Large intestine (tissue), 3 donors: Measurements from ENCODE around the gene DMPK. TPM values are rescaled to one million over a fixed set of nuclear protein-coding genes. Genes with fewer than 3 reads are reported as not detected.
"Not testable (repeated sequence)": the region's sequence is repeated elsewhere in the genome, so short reads cannot be mapped to it uniquely, and the experiment has no call there.

Experiments
- DNase-seq, 2 donors: peaks; one replicate each; pipeline versions ENCODE4 v3.0.0 to v3.0.0-alpha.2; 2013
- H3K27ac ChIP-seq: one replicate; pipeline ENCODE4 v1.5.1; 2013; ENCODE audit warnings: low read length
- H3K27me3 ChIP-seq: 2 replicates; pipeline ENCODE4 v1.6.1; 2013; ENCODE audit warnings: low read length; ENCODE audit not compliant: control insufficient read depth, insufficient read depth
- H3K36me3 ChIP-seq: 2 replicates; pipeline ENCODE4 v1.6.1; 2013; ENCODE audit warnings: low read length; ENCODE audit not compliant: control insufficient read depth, insufficient read depth
- H3K4me1 ChIP-seq: one replicate; pipeline ENCODE4 v1.6.1; 2013; ENCODE audit warnings: low read length; ENCODE audit not compliant: control insufficient read depth, insufficient read depth
- H3K4me3 ChIP-seq: one replicate; pipeline ENCODE4 v1.5.1; 2013; ENCODE audit warnings: low read length
- H3K9me3 ChIP-seq: one replicate; pipeline ENCODE4 v1.6.1; 2013; ENCODE audit warnings: mild to moderate bottlenecking, low read depth, low read length, moderate library complexity; ENCODE audit not compliant: control insufficient read depth
- WGBS: methylation state at CpG from one replicate; pipeline ENCODE4 v1.1.5; 2013; ENCODE audit warnings: low lambda C conversion rate; ENCODE audit not compliant: insufficient coverage; 5-methylcytosine and 5-hydroxymethylcytosine counted together
- polyA plus RNA-seq: library from polyadenylated mRNA; unstranded; fragments of 120-200 nt; gene quantifications from one replicate; pipeline ENCODE4 v1.2.1, GENCODE V29; 2013

DMPK gene
- polyA plus RNA-seq, 1 donor, result 49.4 TPM

DNA sequence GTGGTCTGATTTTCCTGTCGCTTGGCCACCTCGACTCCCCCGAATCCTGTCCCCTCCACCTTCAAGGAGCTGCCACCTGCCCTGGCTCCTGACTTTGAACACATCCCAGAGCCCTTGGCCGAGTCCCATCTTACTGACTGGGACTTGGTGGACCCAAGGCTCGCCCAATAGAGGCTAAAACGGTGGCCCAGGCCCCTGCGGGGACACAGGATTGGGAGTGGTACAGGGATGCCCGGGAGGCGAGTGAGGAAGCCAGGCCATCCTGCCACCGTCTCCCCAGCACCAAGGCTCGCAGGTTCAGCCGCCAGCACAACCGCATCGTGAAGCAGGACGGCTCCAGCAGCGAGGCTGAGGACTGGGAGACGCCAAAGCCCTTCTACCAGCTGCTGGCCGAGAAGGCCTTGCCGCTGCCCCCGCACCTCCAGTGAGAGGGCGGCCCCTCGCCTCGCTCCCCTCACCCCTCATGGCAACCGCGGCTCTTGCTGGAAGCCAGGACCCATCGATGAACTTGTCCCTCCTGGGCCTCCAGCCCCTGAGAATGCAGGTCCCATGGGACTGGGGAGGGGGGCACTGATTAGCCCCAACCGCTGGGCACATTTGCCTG is 18.5 kb downstream of the DMPK start:
- DNase-seq, result no peak
- Histone ChIP-seq H3K9me3 (peaks cover 4% of the 10 kb centered on the region), H3K27ac (no peak overlapping the region), H3K27me3 (peaks cover 11% of the 10 kb centered on the region), H3K4me1 (peaks cover 29% of the 10 kb centered on the region), H3K36me3 (peaks cover 4% of the 10 kb centered on the region), H3K4me3 (no peak overlapping the region)
- no CpG with 5 or more reads among the region's 27 CpGs for WGBS

DNA sequence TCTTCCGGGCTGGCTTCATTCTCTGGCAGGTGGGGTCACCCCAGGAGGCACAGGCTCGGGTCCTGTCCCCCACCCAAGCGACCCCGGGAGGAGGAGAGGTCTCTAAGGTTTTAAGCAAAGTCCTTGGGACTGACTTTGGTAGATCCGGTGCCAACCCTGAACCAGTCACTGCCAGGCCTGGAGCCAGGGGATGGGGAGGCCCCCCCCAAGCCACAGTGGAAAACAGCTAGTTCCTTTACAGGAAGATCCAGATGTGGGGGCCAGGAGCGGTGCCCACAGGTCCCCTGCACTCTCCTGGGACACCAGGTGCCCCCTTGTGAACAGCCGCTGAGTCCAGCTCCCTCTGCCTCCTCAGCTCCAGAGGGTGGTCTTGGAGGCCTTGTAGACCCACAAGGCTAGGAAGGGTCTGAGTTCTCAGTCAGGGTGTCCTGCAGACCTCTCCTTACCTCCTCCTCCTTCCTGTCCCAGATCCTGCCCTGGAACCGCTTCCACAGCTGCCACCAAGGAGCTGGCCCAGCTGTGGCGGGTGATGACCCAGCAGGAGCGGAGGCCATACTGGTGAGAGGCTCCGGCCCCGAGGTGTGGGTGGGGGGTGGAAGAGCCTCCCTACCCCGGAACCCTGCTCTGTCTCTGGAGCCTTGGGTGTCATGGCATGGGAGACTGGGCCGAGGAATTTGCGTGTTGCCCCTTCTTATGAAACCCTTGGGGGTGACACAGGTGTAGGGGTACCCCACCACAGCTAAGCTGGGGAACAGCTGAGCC is 19.2 kb downstream of the DMPK start:
- H3K27ac ChIP-seq, result no peak overlapping the region
- WGBS, result no CpG with 5 or more reads among the region's 15 CpGs

DNA sequence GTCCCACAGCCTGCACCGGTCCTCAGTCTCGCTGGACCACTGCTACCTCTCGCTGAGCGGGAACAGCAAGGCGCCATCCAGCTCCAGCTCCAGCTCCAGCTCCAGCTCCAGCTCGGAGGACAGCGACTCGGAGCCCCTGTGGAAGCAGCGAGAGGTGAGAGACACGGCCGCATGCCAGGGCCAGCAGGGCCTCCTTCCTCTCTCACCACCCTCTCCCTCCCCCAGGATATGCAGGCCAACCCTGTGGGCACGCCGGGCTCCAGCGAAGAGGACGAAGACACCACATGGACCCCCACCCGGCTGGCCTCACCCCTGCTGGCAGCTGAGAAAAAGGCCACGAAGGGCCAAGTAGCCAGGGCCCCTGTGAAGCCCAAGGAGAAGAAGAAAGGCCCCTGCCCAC is 20.6 kb downstream of the DMPK start:
- H3K9me3 ChIP-seq, result peaks cover 3% of the 10 kb centered on the region
- H3K27me3 ChIP-seq, result peaks cover 11% of the 10 kb centered on the region
- H3K36me3 ChIP-seq, result peaks cover 4% of the 10 kb centered on the region
- WGBS, result no CpG with 5 or more reads among the region's 17 CpGs
- H3K4me1 ChIP-seq, result peaks cover 20% of the 10 kb centered on the region
- no peak overlapping the region for H3K27ac ChIP-seq
- no peak for DNase-seq
- no peak overlapping the region for H3K4me3 ChIP-seq

More for the DNA sequence above, 19.2 kb downstream of the DMPK start:
- H3K9me3 ChIP-seq, result peaks cover 4% of the 10 kb centered on the region
- no peak for DNase-seq
- H3K36me3 ChIP-seq, result peaks cover 4% of the 10 kb centered on the region
- H3K4me1 ChIP-seq, result peaks cover 29% of the 10 kb centered on the region
- no peak overlapping the region for H3K4me3 ChIP-seq
- peaks cover 11% of the 10 kb centered on the region for H3K27me3 ChIP-seq

DNA sequence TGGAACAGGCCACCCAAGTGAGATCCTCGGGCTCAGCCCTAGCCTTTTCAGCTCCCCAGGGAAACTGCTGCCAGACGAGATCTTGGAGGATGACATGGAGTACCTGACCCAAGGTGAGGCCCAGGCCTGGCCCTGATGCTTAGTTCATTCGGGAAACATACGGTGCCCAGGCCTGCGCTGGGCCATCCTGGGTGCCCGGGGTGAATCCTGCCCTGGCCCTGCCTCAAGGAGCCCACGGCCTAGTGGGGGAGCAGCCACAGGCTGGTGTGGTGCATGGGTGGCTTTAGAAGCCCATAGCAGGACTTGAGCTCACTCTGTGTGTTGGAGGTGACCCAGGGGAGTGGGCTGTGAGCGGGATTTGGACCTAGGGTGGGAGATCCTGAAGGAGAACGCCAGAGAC is 23.4 kb downstream of the DMPK start:
- no peaks in the 10 kb centered on the region for H3K36me3 ChIP-seq
- WGBS, result no CpG with 5 or more reads among the region's 9 CpGs
- no peak for DNase-seq
- no peak overlapping the region for H3K4me3 ChIP-seq
- no peaks in the 10 kb centered on the region for H3K9me3 ChIP-seq
- H3K27ac ChIP-seq, result no peak overlapping the region
- peaks cover under 1% of the 10 kb centered on the region for H3K4me1 ChIP-seq
- H3K27me3 ChIP-seq, result peaks cover 5% of the 10 kb centered on the region

DNA sequence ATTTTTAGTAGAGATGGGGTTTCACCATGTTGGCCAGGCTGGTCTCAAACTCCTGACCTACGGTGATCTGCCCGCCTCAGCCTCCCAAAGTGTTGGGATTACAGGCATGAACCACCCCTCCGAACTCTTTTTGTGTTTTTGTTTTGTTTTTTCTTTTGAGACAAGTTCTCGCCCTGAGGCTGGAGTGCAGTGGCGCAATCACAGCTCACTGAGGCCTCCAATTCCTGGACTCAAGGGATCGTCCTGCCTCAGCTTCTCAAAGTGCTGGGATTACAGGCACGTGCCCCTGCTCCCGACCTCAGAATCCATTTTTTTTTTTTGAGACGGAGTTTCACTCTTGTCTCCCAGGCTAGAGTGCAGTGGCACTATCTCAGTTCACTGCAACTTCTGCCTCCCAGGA is 24.6 kb downstream of the DMPK start:
- H3K4me1 ChIP-seq, result no peaks in the 10 kb centered on the region
- no peak overlapping the region for H3K4me3 ChIP-seq
- 100% methylated on average over 1 of the region's 9 CpGs for WGBS
- no peak for DNase-seq
- no peak overlapping the region for H3K27ac ChIP-seq
- no peaks in the 10 kb centered on the region for H3K27me3 ChIP-seq
- H3K36me3 ChIP-seq, result no peaks in the 10 kb centered on the region
- no peaks in the 10 kb centered on the region for H3K9me3 ChIP-seq

DNA sequence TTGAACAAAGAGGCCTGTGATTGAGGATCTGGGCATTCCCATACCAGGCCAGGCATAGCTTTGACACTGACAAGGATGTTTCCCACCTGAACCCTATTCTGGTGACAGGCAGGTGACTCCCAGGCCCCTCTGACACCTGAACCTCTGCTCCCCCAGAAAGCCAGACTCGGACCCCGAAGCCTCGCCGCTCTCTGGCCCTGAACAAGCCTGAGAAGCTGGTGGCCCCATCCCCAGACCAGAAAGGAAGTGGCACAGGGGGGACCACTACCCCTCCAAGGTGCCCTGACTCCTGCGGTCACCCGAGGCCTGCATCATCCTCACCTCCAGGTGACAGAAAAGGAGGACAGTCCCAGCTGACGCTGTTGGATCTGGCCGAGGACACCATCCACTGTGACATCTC is 28.0 kb downstream of the DMPK start:
- Histone ChIP-seq H3K27me3 (no peaks in the 10 kb centered on the region), H3K4me3 (no peak overlapping the region), H3K36me3 (no peaks in the 10 kb centered on the region), H3K27ac (no peak overlapping the region), H3K4me1 (no peaks in the 10 kb centered on the region), H3K9me3 (no peaks in the 10 kb centered on the region)
- DNase-seq, result no peak
- no CpG with 5 or more reads among the region's 8 CpGs for WGBS

DNA sequence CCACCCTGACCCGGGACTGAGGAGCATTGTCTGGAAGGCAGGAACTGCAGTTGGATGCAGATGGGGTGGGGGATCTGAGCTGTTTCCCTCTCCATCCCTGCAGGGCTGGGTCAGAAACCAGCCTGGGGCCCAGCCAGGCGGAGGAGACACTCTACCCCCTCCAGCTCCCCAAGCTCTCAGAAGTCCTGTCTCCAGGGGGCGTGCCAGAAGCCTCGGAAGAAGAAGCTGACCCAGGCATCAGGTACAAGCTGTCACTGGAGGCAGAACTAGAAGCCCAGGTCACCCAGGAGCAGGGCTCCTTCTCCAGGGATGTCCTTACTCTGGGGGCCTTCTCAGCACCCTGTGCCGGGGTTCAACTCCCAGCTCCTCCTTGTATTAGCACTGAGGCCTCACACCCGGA is 28.7 kb downstream of the DMPK start:
- H3K4me1 ChIP-seq, result no peaks in the 10 kb centered on the region
- no peaks in the 10 kb centered on the region for H3K9me3 ChIP-seq
- DNase-seq, result no peak
- no peak overlapping the region for H3K27ac ChIP-seq
- WGBS, result no CpG with 5 or more reads among the region's 6 CpGs
- H3K4me3 ChIP-seq, result no peak overlapping the region
- H3K27me3 ChIP-seq, result no peaks in the 10 kb centered on the region
- H3K36me3 ChIP-seq, result no peaks in the 10 kb centered on the region

DNA sequence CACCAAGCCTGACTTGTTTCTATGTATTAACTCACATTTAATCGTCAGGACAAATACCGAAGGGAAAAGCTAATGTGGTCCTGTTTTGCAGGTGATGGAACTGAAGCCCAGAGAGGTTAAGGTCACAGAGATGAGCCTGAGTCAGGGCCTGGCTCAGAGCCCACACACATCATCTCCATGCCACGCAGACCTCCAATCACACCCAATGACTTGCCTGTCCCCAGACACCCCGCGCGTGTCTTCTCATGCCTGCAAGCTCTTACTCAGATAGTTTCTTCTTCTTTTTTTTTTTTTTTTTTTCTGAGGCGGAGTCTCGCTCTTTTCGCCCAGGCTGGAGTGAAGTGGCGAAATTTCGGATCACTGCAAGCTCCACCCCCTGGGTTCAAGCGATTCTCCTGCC is 29.7 kb downstream of the DMPK start:
- WGBS, result 88% methylated on average over 4 of the region's 12 CpGs
- H3K4me3 ChIP-seq, result no peak overlapping the region

DNA sequence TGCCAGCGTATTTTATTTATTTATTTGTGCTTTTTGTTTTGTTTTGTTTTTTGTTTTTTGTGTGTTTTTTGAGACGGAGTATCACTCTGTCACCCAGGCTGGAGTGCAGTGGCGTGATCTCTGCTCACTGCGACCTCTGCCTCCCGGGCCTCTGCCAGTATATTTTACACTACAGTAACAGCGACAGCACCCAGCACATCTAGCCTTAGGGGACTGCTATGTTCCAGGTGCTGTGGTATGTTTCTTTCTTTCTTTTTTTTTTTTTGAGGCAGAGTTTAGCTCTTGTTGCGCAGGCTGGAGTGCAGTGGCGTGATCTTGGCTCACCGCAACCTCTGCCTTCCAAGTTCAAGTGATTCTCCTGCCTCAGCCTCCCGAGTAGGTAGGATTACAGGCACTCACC is 30.8 kb downstream of the DMPK start:
- no CpG with 5 or more reads among the region's 10 CpGs for WGBS
- H3K4me1 ChIP-seq, H3K27ac ChIP-seq, H3K27me3 ChIP-seq, H3K9me3 ChIP-seq, DNase-seq, H3K36me3 ChIP-seq, H3K4me3 ChIP-seq: not testable (repeated sequence)

More for the DNA sequence above, 29.7 kb downstream of the DMPK start:
- Histone ChIP-seq H3K36me3 (no peaks in the 10 kb centered on the region), H3K4me1 (no peaks in the 10 kb centered on the region), H3K9me3 (no peaks in the 10 kb centered on the region), H3K27ac (no peak overlapping the region), H3K27me3 (no peaks in the 10 kb centered on the region)
- no peak for DNase-seq

DNA sequence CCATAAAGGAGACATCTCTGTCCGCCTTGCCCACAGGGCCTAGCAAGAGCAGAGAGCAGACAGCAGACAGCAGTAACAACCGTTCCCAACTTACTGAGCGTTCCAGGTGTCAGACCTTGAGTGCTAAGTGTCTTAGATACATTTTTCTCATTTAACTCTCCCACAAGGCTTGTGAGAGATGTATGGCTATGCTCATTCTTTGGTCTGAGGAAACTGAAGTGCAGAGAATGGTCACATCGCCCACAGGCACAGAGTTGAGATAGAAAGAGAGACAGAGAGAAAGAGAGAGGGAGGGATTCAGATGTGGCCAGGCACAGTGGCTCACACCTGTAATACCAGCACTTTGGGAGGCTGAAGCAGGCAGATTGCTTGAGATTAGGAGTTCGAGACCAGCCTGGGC is 34.8 kb downstream of the DMPK start:
- H3K4me1 ChIP-seq, result no peaks in the 10 kb centered on the region
- no peaks in the 10 kb centered on the region for H3K36me3 ChIP-seq
- H3K4me3 ChIP-seq, result no peak overlapping the region
- peaks cover 7% of the 10 kb centered on the region for H3K27me3 ChIP-seq
- no peak overlapping the region for H3K27ac ChIP-seq
- WGBS, result no CpG with 5 or more reads among the region's 5 CpGs
- no peaks in the 10 kb centered on the region for H3K9me3 ChIP-seq
- DNase-seq, result no peak

DNA sequence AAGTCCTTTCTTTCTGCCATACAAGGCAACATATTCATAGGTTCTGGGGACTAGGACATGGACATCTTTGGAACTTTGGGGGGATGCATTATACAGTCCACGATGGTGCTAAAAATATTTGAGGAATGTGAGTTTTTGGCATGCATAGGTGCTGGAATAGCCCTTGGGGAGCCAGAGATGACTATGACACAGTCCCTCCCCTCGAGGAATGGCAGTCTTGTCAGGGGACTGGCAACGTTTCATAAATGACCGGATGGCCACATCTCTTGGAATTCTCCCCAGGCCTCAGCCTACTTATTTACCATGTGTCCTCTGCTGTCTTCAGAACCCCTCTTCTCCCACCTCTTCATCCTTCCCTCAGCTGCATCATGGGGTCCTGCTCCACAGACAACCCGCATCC is 35.4 kb downstream of the DMPK start:
- Histone ChIP-seq H3K27me3 (peaks cover 7% of the 10 kb centered on the region), H3K36me3 (no peaks in the 10 kb centered on the region), H3K4me1 (no peaks in the 10 kb centered on the region), H3K4me3 (no peak overlapping the region), H3K27ac (no peak overlapping the region), H3K9me3 (no peaks in the 10 kb centered on the region)
- no CpG with 5 or more reads among the region's 5 CpGs for WGBS
- no peak for DNase-seq
